Gastroesophageal sphincter (tissue), 3 donors: ENCODE data around the gene PAPPA2.

Experiments used
- CTCF ChIP-seq, 4 experiments: fragments of 200-600 bp in 2 of 4; fragments of 450-650 bp in 2 of 4; sonication (generic) in 1 of 4; IDR thresholded peaks; one replicate each; pipeline ENCODE4 v1.5.1; 2017 to 2019; ENCODE audit warnings: antibody characterized with exemption in 4 of 4, mild to moderate bottlenecking in 2 of 4, moderate library complexity in 2 of 4
- POLR2A ChIP-seq, 2 donors: fragments of 450-650 bp; IDR thresholded peaks; one replicate each; pipeline ENCODE4 v1.6.1; 2017; ENCODE audit warnings: antibody characterized with exemption in 2 of 2, mild to moderate bottlenecking in 2 of 2, moderate library complexity in 1 of 2
- POLR2AphosphoS5 ChIP-seq: sonication (generic); formaldehyde crosslinking; IDR thresholded peaks from one replicate; pipeline ENCODE4 v1.6.1; 2017; ENCODE audit warnings: antibody characterized with exemption

- TF ChIP-seq CTCF (IDR thresholded peaks at IDR 0.05) = no peak
- no peak for TF ChIP-seq POLR2AphosphoS5
- TF ChIP-seq POLR2A (IDR thresholded peaks at IDR 0.05) = no peak
Measured at GRCh38 chr1:176863613-176864012, 400.6 kb downstream of the PAPPA2 start.
